Muscle layer of colon (tissue), 2 donors: ENCODE results near the gene TMED4.
"Not testable (repeated sequence)": the region's sequence is repeated elsewhere in the genome, so short reads cannot be mapped to it uniquely, and the experiment has no call there.

Experiments used
- H3K27ac ChIP-seq: one replicate; pipeline ENCODE4 v1.7.0; 2013; ENCODE audit warnings: low read depth, mild to moderate bottlenecking, low read length, moderate library complexity
- H3K27me3 ChIP-seq, 2 donors: one replicate each; pipeline ENCODE4 v1.7.0; 2013; ENCODE audit warnings: low read length in 2 of 2, mild to moderate bottlenecking in 2 of 2; ENCODE audit not compliant: insufficient read depth in 2 of 2, control insufficient read depth in 1 of 2
- H3K36me3 ChIP-seq: one replicate; pipeline ENCODE4 v1.7.0; 2013; ENCODE audit warnings: mild to moderate bottlenecking, low read length; ENCODE audit not compliant: insufficient read depth
- H3K4me1 ChIP-seq: one replicate; pipeline ENCODE4 v1.7.0; 2013; ENCODE audit warnings: mild to moderate bottlenecking, low read length; ENCODE audit not compliant: insufficient read depth
- H3K4me3 ChIP-seq, 2 donors: one replicate each; pipeline ENCODE4 v1.7.0; 2013; ENCODE audit warnings: low read length in 2 of 2, low read depth in 1 of 2, mild to moderate bottlenecking in 1 of 2, moderate library complexity in 1 of 2
- H3K9ac ChIP-seq: one replicate; pipeline ENCODE4 v1.7.0; 2013; ENCODE audit warnings: low read length
- H3K9me3 ChIP-seq: one replicate; pipeline ENCODE4 v1.7.0; 2013; ENCODE audit warnings: mild to moderate bottlenecking, low read length
- donor health status: abdominal sarcoma.
- donor health status: Adenocarcinoma of cecum.

TMED4 gene

GRCh38 chr7:44604941-44605340 lies 22.9 kb upstream of the TMED4 start:
- no peak overlapping the region for H3K4me3 ChIP-seq
- H3K4me1 ChIP-seq = peaks cover 10% of the 10 kb centered on the region
- H3K27me3 ChIP-seq = no peaks in the 10 kb centered on the region
- no peaks in the 10 kb centered on the region for H3K9me3 ChIP-seq
- H3K9ac ChIP-seq = no peak overlapping the region
- no peak overlapping the region for H3K27ac ChIP-seq
- no peaks in the 10 kb centered on the region for H3K36me3 ChIP-seq

DNA sequence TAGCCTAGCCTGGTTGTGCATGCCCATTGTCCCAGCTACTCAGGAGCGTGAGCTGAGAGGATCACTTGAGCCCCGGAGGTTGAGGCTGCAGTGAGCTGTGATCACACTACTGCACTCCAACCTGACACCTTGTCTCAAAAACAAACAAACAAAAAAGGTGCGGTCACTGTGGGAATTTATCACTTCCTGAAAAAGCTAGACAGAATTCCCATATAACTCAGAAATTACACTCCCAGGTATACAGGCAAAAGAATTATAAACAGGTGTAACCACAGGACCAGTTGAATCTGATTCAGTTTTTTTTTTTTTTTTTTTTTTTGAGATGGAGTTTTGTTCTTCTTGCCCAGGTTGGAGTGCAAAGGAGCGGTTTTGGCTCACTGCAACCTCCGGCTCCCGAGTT lies 21.2 kb upstream of the TMED4 start:
- H3K27ac ChIP-seq = no peak overlapping the region
- no peaks in the 10 kb centered on the region for H3K27me3 ChIP-seq
- no peaks in the 10 kb centered on the region for H3K9me3 ChIP-seq

DNA sequence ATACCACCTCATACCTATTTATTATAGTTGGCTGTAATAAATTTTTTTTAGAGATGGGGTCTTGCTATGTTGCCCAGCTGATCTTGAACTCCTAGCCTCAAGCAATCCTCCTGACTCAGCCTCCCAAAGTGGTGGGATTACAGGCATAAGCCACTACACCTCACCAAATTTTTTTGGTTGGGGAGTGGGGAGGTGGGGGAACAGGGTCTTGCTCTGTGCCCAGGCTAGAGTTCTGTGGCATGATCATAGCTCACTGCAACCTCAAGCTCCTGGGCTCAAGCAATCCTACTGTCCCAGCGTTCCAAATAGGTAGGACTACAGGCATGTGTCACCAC lies 20.5 kb upstream of the TMED4 start:
- Histone ChIP-seq H3K4me3 (no peak overlapping the region), H3K9ac (no peak overlapping the region), H3K36me3 (no peaks in the 10 kb centered on the region), H3K9me3 (no peaks in the 10 kb centered on the region), H3K27ac (no peak overlapping the region), H3K27me3 (no peaks in the 10 kb centered on the region), H3K4me1 (no peaks in the 10 kb centered on the region)

More for the DNA sequence above, 21.2 kb upstream of the TMED4 start:
- H3K36me3 ChIP-seq = no peaks in the 10 kb centered on the region
- no peak overlapping the region for H3K9ac ChIP-seq
- peaks cover 3% of the 10 kb centered on the region for H3K4me1 ChIP-seq
- no peak overlapping the region for H3K4me3 ChIP-seq

GRCh38 chr7:44599222-44599621 lies 17.2 kb upstream of the TMED4 start:
- H3K27ac ChIP-seq = no peak overlapping the region
- H3K9me3 ChIP-seq = no peaks in the 10 kb centered on the region
- H3K36me3 ChIP-seq = no peaks in the 10 kb centered on the region
- H3K4me3 ChIP-seq = no peak overlapping the region
- H3K27me3 ChIP-seq = no peaks in the 10 kb centered on the region
- H3K4me1 ChIP-seq = no peaks in the 10 kb centered on the region
- no peak overlapping the region for H3K9ac ChIP-seq

GRCh38 chr7:44597181-44597580 lies 15.2 kb upstream of the TMED4 start:
- not testable (repeated sequence) for H3K36me3 ChIP-seq, H3K27me3 ChIP-seq, H3K9ac ChIP-seq, H3K4me3 ChIP-seq, H3K9me3 ChIP-seq, H3K27ac ChIP-seq, H3K4me1 ChIP-seq

DNA sequence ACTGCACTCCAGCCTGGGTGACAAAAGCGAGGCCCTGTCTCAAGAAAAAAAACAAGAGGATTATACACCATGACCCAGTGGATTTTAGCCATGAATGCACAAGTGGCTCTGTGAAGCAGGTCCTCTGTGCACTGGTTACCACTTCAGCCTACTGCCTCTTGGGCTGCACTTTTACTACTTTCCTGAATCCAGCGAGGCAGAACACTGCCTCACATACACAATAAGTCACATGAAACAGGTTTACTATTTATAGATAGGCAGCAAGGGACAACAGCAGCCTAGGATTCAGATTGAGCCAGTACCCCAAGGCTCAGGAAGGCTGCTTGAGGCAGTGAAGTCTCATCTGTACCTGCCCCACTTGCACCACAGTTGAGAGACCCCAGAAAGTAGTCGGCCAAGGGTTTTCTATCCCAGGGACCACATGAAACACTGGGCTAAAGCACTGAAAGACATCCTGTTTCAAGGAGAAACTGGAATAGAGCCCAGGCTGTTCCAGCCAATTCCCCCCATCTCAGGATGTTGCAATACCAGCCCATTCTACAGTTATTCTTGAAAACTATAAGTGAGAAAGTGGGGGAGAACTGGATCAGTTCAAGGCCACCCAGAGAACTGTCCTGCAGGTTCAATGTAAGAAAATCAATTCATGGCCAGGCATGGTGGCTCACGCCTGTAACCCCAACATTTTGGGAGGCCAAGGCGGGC lies 14.1 kb upstream of the TMED4 start:
- H3K9me3 ChIP-seq = no peaks in the 10 kb centered on the region
- no peak overlapping the region for H3K4me3 ChIP-seq
- no peak overlapping the region for H3K9ac ChIP-seq
- no peak overlapping the region for H3K27ac ChIP-seq
- no peaks in the 10 kb centered on the region for H3K4me1 ChIP-seq
- H3K27me3 ChIP-seq = no peaks in the 10 kb centered on the region
- no peaks in the 10 kb centered on the region for H3K36me3 ChIP-seq

DNA sequence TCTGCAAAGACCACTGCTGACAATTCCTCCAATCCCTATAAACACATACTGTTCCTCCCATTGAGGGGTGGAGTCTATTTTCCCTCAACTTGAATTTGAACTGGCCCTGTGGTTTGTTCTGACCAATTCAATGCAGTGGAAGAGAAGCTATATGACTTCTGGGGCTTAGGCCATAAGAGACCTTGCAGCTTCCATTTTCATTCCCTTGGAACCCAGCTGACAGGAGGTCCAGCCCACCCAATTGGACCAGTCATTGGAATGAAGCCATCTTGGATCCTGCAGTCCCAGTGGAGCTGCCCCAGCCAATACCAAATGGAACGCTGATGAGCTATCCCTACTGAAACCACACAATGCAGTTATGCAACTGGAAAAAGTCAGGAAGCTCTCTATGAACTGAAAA lies 8.9 kb upstream of the TMED4 start:
- Histone ChIP-seq H3K4me3 (no peak overlapping the region), H3K9me3 (no peaks in the 10 kb centered on the region), H3K27ac (no peak overlapping the region), H3K9ac (no peak overlapping the region), H3K36me3 (no peaks in the 10 kb centered on the region), H3K27me3 (no peaks in the 10 kb centered on the region), H3K4me1 (no peaks in the 10 kb centered on the region)

DNA sequence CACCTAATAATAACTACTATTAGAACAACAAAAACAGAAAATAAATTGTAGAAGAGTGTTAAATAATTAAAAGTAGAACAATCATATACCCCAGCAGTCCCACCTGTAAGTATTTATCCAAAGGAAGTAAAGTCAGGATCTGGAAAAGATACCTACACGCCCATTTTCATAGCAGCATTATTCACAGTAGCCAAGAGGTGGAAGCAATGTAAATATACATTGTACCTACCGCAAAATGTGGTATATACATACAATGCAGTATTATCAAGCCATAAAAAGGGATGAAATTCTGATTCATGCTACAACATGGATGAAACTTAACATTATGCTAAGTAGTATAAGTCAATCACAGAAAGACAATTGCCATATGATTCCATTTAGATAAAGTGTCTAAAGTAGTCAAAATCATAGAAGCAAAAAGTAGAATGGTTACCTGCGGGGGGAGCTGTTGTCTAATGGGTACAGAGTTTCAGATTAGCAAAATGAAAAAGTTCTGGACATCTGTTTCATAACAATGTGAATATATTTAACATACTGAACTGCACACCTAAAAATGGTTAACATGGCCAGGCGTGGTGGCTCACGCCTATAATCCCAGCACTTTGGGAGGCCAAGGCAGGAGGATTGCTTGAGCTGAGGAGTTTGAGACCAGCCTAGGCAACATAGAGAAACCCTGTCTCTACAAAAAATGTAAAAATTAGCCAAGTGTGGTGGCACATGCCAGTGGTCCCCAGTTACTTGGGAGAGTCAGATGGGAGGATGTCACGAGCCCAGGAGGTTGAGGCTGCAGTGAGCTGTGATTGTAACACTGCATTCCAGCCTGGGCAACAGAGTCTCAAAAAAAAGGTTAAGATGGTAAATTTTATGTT lies 6.0 kb upstream of the TMED4 start:
- Histone ChIP-seq H3K9me3 (no peaks in the 10 kb centered on the region), H3K4me1 (no peaks in the 10 kb centered on the region), H3K9ac (no peak overlapping the region), H3K27me3 (no peaks in the 10 kb centered on the region), H3K27ac (no peak overlapping the region), H3K4me3 (no peak overlapping the region), H3K36me3 (no peaks in the 10 kb centered on the region)

GRCh38 chr7:44583146-44583865 lies 1.3 kb upstream of the TMED4 start:
- H3K9ac ChIP-seq = peak overlapping the region; percentile 78
- no peaks in the 10 kb centered on the region for H3K9me3 ChIP-seq
- no peaks in the 10 kb centered on the region for H3K27me3 ChIP-seq
- peak overlapping the region; percentile 96 for H3K27ac ChIP-seq
- peak overlapping the region in 1 of 2 donors; percentile 95 for H3K4me3 ChIP-seq
- peaks cover 16% of the 10 kb centered on the region for H3K4me1 ChIP-seq
- H3K36me3 ChIP-seq = peaks cover 18% of the 10 kb centered on the region

DNA sequence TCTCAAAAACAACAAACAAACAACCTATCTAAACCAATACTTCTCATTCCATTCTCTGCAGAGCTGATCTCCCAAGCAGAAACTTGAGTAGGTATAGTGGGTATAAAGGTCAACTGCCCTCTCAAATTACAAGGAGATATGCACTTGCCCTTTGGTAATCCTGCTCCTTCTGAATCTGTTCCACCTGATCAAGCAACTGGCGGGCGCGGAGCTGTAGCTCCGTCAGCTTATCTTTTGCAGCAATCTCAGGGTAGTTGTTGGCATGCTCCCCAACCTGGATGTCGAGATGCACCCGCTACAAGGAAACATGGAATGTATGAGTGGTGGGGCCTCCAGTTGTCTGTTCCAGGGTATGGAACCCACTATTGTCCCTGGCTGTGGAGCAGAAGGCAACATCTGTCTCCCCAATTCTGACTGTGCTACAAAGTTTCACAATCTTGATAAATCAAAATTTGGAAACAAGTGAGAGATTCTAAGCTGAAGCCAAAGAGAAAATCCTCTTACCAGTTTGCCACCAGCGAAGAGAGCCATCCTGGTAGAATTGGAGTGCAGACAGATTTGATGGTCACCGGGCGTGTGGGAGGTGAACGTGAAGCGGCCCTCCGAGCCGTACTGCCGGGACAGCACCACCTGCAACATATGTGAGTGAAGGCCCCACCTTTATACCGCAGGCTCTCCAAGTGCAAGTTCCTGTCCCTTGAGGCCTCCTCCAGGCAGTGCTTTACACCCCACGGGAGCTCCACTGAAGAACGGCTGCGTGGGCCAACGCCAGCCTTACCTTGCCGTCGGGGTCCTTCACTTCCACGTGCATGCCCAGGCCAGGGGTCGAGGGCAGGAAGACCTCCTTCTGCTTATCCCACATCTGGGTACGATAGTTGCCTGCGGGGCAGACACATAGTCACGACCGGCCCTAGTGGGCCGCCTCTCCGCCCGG lies 819 bp downstream of the TMED4 start:
- H3K27me3 ChIP-seq = no peaks in the 10 kb centered on the region
- H3K27ac ChIP-seq = peak overlapping the region; percentile 82
- H3K4me1 ChIP-seq = peaks cover 16% of the 10 kb centered on the region
- no peaks in the 10 kb centered on the region for H3K9me3 ChIP-seq
- peak overlapping the region; percentile 63 to 95 for H3K4me3 ChIP-seq
- peaks cover 23% of the 10 kb centered on the region for H3K36me3 ChIP-seq
- H3K9ac ChIP-seq = peak overlapping the region; percentile 90

- H3K27me3 ChIP-seq = no peaks in the 10 kb centered on the region
- peaks cover 46% of the 10 kb centered on the region for H3K36me3 ChIP-seq
- H3K4me3 ChIP-seq = no peak overlapping the region
- peaks cover 29% of the 10 kb centered on the region for H3K4me1 ChIP-seq
- no peak overlapping the region for H3K27ac ChIP-seq
- H3K9me3 ChIP-seq = no peaks in the 10 kb centered on the region
- H3K9ac ChIP-seq = no peak overlapping the region
Observed at GRCh38 chr7:44576228-44576627, 5.8 kb downstream of the TMED4 start.
